Hematopoietic multipotent progenitor cell treated with erythropoietin and hydrocortisone succinate and interleukin-3 and kit ligand, for 15 days (in vitro differentiated cells): ENCODE data around the gene EN2.

ENCODE experiments used
- DNase-seq: peaks from one replicate; pipeline ENCODE4 v3.0.0-alpha.2; 2015; ENCODE audit warnings: low spot score

Gene EN2

DNA sequence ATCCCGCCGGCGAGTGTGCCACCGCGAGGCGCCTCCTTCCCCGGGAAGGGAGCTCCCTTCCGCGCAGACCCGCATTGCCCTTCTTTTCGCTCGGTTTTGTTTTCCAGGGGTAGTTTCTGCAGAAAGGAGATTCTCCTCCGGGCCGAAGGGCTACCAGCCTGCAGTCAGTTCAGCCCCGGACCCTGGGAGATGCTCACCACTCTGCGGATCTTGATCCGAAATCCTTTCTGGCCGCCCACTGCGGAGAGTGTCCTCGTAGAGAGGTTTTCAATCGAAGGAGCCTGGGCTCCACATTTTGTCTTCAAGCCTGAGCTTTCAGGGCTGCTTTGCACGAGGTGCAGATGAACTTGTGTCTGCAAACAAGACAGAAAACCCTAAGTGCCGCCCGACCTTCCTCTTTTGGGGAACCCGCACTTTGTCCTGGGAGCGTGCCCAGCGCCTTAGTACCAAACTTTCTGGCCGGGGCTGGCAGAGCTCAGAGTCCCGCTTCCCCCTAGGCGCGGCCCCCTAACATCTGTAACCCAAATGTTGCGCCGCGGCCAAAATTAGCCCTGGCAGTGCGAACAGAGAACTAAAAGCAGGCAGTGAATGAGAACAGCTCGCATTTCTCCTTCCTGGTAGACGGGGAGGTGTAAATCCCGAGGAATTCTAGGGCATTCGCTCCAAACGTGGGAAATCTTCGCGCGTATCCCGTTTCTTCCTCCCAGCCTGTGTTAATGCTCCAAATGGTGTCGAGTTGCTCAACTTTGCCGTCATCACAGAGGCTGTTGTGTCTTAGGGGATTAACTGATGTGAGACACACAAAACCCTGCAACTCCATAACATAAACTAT is 6.7 kb upstream of the EN2 start:
- no peak for DNase-seq

DNA sequence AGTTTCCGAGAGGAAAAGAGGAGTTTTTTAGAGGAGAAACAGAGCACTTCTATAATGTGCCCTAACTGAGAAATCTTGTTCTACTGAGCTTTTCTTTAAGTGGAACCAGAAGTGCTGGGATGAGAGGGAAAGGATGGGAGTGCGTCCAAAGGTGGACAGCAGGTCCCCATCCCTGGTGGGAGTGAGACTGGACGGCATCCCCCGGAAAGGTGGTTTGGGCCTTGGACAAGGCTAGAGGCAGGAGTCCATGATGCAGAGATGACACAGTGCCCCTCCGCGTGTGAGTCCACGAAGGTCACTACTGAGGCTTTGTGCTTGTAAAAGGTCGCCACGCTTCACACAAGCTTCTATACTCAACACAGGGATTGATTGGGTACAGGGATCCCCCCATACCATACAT is 6.1 kb upstream of the EN2 start:
- DNase-seq, result no peak

DNA sequence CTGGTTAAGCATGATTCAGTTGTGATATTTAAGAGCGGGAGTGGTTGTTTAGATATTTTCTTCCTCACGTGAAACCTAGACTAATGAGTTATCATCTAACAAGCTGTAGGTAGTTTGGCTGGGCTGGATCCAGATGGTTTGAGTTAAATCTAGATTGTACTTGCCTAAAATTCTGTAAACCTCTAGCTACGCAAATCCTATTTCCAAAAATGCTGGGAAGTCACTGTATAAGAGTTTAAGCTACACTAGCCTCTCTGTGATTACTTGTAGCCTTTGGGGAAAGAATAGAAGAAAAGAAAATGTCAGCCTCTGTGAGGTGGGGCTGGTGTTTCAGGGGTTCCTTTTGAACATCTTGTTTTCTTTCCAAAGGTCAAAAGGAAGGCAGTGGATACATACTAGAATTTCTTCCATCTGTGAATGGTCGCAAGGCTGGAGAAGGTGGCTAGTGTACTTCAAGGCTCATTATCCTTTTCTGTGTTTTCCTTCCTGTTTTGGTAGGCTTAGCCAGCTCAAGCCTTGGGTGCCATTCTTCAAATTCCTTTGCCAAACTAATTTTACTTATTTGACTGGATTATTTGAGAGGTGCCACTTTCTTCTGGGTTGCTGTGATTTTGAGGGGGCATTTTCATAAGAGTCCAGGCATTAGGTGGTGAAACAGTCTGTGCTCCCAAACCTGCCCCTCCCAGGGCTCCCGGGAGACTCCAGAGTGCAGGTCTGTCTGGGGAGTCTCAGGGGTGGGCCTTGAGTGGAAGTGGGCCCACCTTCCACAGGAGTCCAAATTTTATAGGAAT is 5.2 kb upstream of the EN2 start:
- DNase-seq, result no peak

GRCh38 chr7:155453296-155454182 is 4.4 kb upstream of the EN2 start:
- no peak for DNase-seq

- no peak for DNase-seq
These were observed 3.5 kb upstream of the EN2 start for GRCh38 chr7:155454183-155455112.

DNA sequence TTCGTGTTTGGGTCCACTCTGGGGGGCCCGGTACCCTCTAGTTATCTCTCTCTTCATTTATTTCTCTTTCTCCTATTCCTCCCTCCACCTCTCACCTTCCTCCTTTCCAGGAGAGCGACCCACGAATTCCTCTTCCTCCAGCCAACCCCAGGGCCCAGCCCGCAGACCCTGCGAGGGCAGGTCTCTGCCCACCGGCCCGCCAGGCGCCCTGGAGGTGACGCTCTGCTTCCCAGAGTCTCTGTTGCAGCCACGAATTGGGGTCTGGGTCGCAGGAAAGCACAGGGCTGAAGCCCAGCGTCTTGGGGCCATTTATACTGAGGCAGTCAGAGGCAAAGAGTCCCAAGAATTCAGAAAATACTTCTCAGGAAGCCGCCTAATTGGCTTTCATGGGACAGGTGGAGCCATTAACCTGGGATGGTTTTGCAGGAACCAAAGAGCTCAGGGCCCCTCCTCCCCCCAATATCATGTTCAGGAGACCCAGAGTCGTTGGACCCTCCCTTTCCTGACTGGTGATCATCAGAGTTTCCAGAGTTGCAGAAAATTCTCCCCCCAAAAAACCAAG is 2.7 kb upstream of the EN2 start:
- DNase-seq, result no peak

GRCh38 chr7:155455776-155456737 is 1.9 kb upstream of the EN2 start:
- no peak for DNase-seq

DNA sequence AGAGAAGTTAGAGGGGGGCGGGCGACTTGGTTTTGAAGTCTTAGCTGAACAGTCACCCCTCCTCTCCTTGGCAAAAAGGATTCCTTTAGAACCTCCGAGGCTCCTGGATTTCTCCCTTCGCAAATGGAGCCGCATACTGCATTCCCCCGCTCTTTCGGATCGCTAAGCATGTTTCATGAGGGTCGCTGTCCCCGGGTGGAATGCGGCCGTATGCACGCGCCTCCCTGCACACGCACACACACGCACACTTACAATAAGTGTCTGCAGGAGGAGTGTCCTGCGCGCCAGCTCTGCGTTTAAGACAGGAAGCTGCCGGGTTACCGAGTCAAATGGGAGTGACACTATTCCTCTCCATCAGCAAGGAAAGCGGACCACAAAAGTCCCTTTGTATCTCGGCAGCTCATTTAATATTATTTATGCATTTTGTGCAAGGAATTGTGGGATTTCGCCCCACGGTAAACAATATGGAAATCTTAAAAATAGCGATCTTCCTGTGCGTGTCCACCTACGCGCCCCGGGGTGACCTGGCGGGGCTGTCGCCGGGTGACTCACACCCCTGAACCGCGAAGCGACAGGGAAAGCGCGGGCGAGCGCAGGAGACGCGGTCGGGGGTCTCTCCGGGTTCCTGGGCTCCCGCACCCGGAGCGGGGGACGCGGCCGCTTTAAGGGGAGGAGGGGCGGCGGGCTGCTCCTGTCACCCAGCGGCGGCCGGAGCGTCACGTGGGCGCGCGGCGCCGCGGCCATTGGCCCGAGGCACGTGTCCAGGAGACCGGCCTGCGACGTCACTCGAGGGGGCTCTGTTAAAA is 988 bp upstream of the EN2 start:
- DNase-seq, result no peak

- DNase-seq, result no peak
These were observed 302 bp upstream of the EN2 start for GRCh38 chr7:155457544-155458110.

DNA sequence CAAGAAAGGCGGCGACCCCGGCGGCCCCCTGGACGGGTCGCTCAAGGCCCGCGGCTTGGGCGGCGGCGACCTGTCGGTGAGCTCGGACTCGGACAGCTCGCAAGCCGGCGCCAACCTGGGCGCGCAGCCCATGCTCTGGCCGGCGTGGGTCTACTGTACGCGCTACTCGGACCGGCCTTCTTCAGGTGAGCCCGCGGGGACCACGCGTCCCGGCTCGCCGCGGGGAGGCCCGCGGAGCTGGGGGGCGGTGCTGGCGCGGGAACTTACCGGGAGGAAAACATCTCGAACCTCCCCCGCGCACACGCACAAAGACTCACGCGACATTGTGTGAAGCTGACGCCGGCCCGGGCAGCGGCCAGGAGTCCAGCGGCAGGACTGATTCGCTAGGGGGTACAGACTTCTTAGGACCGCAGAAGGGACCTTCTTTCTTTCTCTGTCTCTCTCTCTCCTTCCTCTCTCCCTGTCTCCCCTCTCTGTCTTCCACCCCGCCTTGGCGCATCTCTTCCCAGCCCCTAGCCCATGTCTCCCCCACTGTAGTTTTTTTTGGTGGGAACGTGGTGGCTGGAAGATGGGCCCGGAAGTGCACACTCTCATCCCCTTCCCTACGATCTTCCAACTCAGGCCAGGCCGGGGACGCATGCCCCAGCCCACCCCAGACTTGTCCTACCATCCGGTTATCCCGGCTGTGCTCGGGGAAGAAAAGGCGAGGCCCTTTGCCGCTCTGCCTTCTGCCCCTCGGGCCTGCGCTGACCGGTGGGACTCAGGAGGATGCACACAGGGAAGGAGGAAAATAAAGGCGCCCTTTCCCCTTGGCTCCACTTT is 1.2 kb downstream of the EN2 start:
- DNase-seq, result no peak

DNA sequence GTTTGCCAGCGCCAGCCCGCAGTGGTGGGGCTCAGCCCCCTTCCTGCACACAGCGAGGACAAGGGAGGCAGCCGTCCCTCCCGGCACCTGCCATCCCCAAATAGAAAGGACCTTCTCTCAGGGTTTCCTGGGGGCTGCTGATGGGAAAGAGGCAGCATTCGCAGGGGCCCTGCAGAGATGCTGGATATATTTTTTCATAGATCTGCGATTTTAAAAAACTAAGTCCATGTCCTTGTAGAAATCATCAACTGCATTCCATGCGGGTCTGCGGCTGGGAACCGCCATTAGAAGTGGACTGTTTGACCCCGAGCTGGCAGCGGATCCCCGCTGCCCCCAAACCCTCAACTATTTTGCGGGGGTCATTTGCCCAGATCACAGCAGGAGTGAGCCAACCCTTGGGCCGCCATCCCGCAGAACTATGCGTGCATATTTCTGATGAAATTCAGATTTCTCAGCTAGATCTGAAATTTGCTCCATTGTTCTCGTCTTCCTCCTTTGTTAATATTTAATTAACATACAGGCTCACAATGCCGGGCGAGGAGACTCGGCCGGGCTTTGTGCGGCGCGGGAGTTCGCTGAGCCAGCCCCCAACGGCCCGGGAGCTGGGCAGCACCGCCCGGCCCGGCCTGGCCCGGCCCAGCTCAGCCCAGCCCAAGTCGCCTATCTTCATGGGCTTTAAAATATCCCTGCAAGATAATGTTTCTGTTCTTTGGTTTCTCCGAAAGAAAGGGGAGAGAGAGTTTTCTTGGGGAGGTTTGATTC is 2.0 kb downstream of the EN2 start:
- DNase-seq, result no peak

GRCh38 chr7:155460926-155461613 is 3.1 kb downstream of the EN2 start:
- DNase-seq, result no peak

GRCh38 chr7:155461631-155462030 is 3.7 kb downstream of the EN2 start:
- DNase-seq, result no peak

DNA sequence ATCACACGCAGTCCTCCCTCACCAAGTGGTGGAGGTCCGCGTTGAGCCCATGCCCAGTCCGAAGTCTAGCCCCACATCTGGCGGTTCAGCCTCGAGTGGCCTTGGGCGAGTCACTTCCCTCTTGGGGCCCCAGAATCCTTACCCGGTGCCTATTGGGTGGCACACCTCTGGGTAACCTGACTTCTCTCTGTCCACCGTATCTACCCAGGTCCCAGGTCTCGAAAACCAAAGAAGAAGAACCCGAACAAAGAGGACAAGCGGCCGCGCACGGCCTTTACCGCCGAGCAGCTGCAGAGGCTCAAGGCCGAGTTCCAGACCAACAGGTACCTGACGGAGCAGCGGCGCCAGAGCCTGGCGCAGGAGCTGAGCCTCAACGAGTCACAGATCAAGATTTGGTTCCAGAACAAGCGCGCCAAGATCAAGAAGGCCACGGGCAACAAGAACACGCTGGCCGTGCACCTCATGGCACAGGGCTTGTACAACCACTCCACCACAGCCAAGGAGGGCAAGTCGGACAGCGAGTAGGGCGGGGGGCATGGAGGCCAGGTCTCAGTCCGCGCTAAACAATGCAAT is 4.3 kb downstream of the EN2 start:
- no peak for DNase-seq

- no peak for DNase-seq
These were observed 5.3 kb downstream of the EN2 start for GRCh38 chr7:155463114-155463811.
